ENCODE data around the gene CCDC141. TPM values are rescaled to one million over a fixed set of nuclear protein-coding genes. Genes with fewer than 3 reads are reported as not detected.

Gene CCDC141
- total RNA-seq, 3 donors from 2014 or later, result 1.3 to 11.7 (median 2.2) TPM

DNA sequence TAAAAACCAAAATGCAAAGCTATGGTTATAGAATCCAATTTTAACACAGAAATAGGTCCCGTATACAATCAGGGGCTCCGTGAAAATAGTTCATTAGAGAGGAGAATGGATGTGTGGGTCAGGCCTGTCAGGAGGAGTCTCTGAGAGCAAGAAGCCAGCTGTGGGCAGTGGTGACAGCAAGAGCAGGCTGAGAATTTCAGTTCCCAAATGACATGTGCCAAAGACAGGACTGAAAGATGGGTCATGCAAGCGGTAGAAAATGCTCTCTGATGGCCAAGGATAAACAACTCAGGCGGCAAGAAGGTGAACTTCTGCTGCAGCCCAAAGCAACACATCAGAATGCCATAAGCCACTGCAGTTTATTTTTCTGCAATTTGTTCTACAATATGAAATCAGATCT lies 100.4 kb downstream of the CCDC141 start:
- Histone ChIP-seq H3K36me3 (no peaks in the 10 kb centered on the region), H3K27ac (no peak overlapping the region), H3K27me3 (no peaks in the 10 kb centered on the region), H3K9me3 (peaks cover 0 to 12% of the 10 kb centered on the region in 2 donors), H3K4me1 (no peaks in the 10 kb centered on the region), H3K4me3 (no peak overlapping the region)
- DNase-seq (ENCODE audit: low spot score in 2 of 2), result no peak
- intact Hi-C loops (cut with DNase I; ENCODE audit: low total_unique reads), result no loop called here
- TF ChIP-seq, protein P1, sequence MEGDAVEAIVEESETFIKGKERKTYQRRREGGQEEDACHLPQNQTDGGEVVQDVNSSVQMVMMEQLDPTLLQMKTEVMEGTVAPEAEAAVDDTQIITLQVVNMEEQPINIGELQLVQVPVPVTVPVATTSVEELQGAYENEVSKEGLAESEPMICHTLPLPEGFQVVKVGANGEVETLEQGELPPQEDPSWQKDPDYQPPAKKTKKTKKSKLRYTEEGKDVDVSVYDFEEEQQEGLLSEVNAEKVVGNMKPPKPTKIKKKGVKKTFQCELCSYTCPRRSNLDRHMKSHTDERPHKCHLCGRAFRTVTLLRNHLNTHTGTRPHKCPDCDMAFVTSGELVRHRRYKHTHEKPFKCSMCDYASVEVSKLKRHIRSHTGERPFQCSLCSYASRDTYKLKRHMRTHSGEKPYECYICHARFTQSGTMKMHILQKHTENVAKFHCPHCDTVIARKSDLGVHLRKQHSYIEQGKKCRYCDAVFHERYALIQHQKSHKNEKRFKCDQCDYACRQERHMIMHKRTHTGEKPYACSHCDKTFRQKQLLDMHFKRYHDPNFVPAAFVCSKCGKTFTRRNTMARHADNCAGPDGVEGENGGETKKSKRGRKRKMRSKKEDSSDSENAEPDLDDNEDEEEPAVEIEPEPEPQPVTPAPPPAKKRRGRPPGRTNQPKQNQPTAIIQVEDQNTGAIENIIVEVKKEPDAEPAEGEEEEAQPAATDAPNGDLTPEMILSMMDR (IDR thresholded peaks at IDR 0.05), result no peak
- TF ChIP-seq POLR2A (IDR thresholded peaks at IDR 0.05), result no peak
- no peak for TF ChIP-seq POLR2AphosphoS5 (IDR thresholded peaks at IDR 0.05)

DNA sequence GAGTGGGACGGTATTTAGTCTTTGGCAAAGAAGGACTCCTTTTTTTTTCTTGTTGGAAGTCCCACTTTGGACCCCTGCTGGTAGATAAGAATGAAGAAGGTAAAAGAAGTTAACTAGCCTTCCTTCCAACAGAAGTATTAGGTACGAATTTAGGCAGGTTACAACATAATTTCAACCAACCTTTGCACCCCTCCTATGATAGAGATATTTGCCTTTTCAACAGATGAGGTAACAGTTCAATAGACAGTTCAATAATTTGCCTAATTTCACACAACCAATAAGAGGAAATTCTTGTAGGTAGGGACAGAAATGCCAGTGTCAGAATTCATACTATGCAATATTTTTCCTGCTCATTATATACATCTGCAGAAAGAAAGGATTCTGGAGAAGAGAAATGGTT lies 100.8 kb downstream of the CCDC141 start:
- no peaks in the 10 kb centered on the region for H3K4me1 ChIP-seq
- intact Hi-C loops (cut with DNase I; ENCODE audit: low total_unique reads), result no loop called here
- peaks cover 0 to 12% of the 10 kb centered on the region in 2 donors for H3K9me3 ChIP-seq
- H3K36me3 ChIP-seq, result no peaks in the 10 kb centered on the region
- H3K27me3 ChIP-seq, result no peaks in the 10 kb centered on the region
- no peak overlapping the region for H3K27ac ChIP-seq
- no peak for DNase-seq (ENCODE audit: low spot score in 2 of 2)
- H3K4me3 ChIP-seq, result no peak overlapping the region
- TF ChIP-seq POLR2AphosphoS5 (IDR thresholded peaks at IDR 0.05), result no peak
- TF ChIP-seq, protein P1 (IDR thresholded peaks at IDR 0.05), result no peak
- TF ChIP-seq POLR2A (IDR thresholded peaks at IDR 0.05), result no peak

DNA sequence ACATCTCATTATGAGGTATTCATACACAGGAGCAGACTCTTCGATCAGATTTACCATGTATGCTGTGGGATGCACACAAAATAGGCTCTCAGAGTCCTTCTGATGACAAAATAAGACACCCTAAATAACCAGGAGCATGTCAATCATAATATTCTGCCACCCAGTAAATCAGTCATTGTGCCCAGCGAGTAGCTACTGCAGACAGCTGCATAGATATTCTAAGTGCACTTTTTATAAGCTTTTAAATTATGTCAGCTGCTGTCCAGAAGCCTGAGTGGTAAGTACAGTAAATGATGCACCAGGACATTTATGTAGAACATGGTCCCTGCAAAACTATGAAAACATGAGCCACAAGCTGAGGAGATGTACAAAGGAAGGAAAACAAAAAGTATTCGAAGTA lies 102.9 kb downstream of the CCDC141 start:
- intact Hi-C loops (cut with DNase I; ENCODE audit: low total_unique reads), result no loop called here
- no peak for TF ChIP-seq POLR2A (IDR thresholded peaks at IDR 0.05)
- TF ChIP-seq POLR2AphosphoS5 (IDR thresholded peaks at IDR 0.05), result no peak
- TF ChIP-seq, protein P1 (IDR thresholded peaks at IDR 0.05), result no peak
- DNase-seq (ENCODE audit: low spot score in 2 of 2), result no peak
- H3K27ac ChIP-seq, result no peak overlapping the region
- H3K4me3 ChIP-seq, result no peak overlapping the region
- no peaks in the 10 kb centered on the region for H3K4me1 ChIP-seq
- no peaks in the 10 kb centered on the region for H3K36me3 ChIP-seq
- peaks cover 0 to 12% of the 10 kb centered on the region in 2 donors for H3K9me3 ChIP-seq
- H3K27me3 ChIP-seq, result no peaks in the 10 kb centered on the region

DNA sequence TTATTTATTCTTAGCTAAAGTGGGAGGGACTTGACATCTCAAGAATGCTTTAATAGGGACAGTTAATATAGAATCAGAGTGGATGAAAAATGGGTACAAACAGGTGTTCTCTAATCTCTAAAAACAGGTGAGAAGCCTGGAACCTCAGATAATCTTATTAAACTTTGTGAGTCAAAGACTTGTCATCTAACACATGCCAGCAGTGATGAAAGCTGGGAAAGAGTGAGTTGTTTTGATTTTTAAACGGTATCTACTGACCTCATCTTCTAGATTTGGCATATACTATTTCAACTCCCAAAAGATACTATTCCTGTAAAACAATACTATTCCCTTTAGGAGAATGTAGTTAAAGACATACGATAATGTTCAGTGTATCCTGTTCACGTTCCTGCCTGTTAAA lies 103.4 kb downstream of the CCDC141 start:
- Histone ChIP-seq H3K4me1 (no peaks in the 10 kb centered on the region), H3K27me3 (no peaks in the 10 kb centered on the region), H3K4me3 (no peak overlapping the region), H3K27ac (no peak overlapping the region), H3K9me3 (peaks cover 0 to 12% of the 10 kb centered on the region in 2 donors), H3K36me3 (no peaks in the 10 kb centered on the region)
- TF ChIP-seq, protein P1 (IDR thresholded peaks at IDR 0.05), result no peak
- no peak for TF ChIP-seq POLR2AphosphoS5 (IDR thresholded peaks at IDR 0.05)
- no peak for TF ChIP-seq POLR2A (IDR thresholded peaks at IDR 0.05)
- intact Hi-C loops (cut with DNase I; ENCODE audit: low total_unique reads), result no loop called here
- DNase-seq (ENCODE audit: low spot score in 2 of 2), result no peak

DNA sequence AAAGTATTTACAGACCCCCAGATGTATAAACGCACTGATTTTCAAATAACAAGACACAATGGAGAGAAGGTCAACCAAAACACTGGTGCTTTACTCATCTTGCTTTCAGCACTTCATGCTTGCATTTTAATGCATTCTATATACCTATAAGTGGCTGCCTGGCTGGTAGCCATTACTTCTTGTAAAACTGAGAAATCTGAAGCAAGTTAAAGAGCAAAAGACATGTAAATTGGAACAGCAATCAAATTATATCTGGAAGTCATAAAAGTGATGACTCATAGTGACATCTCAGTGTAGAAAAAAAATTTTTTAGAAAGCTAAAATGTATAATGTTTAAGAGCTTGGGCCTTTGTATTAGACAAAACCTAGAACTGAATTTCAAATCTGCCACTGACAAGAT lies 106.2 kb downstream of the CCDC141 start:
- intact Hi-C loops (cut with DNase I; ENCODE audit: low total_unique reads), result loop anchor here (5.0 kb wide), 1 partner anchor 1111 kb away; no protein-coding TSS in a partner anchor
- H3K36me3 ChIP-seq, result no peaks in the 10 kb centered on the region
- H3K4me3 ChIP-seq, result no peak overlapping the region
- H3K27ac ChIP-seq, result no peak overlapping the region
- H3K9me3 ChIP-seq, result peaks cover 0 to 12% of the 10 kb centered on the region in 2 donors
- no peak for DNase-seq (ENCODE audit: low spot score in 2 of 2)
- no peaks in the 10 kb centered on the region for H3K27me3 ChIP-seq
- TF ChIP-seq, protein P1 (IDR thresholded peaks at IDR 0.05), result no peak
- no peaks in the 10 kb centered on the region for H3K4me1 ChIP-seq

Measured in breast epithelium (tissue), 4 donors.